Endothelial cell (in vitro differentiated cells): ENCODE results near the gene SYAP1. TPM values are rescaled to one million over a fixed set of nuclear protein-coding genes. Genes with fewer than 3 reads are reported as not detected.

Experiments used
- DNase-seq: peaks from one replicate; pipeline ENCODE4 v3.0.0; 2021; ENCODE audit warnings: low spot score
- H3K27ac Mint-ChIP-seq: one replicate; pipeline ENCODE4 v1.8.0; 2021; ENCODE audit warnings: mixed read lengths, inconsistent platforms; ENCODE audit not compliant: unreplicated experiment
- H3K27me3 Mint-ChIP-seq: one replicate; pipeline ENCODE4 v1.8.0; 2021; ENCODE audit warnings: mild to moderate bottlenecking, moderate library complexity, mixed read lengths, inconsistent platforms; ENCODE audit not compliant: unreplicated experiment
- H3K36me3 Mint-ChIP-seq: one replicate; pipeline ENCODE4 v1.8.0; 2021; ENCODE audit warnings: mild to moderate bottlenecking, low read depth, mixed read lengths, inconsistent platforms; ENCODE audit not compliant: unreplicated experiment
- H3K4me1 Mint-ChIP-seq: one replicate; pipeline ENCODE4 v1.8.0; 2021; ENCODE audit warnings: mild to moderate bottlenecking, mixed read lengths, inconsistent platforms; ENCODE audit not compliant: unreplicated experiment
- H3K4me3 Mint-ChIP-seq: one replicate; pipeline ENCODE4 v1.8.0; 2021; ENCODE audit warnings: mild to moderate bottlenecking, mixed read lengths, inconsistent platforms; ENCODE audit not compliant: unreplicated experiment
- H3K9me3 Mint-ChIP-seq: one replicate; pipeline ENCODE4 v1.8.0; 2021; ENCODE audit warnings: mixed read lengths, inconsistent platforms; ENCODE audit not compliant: unreplicated experiment
- long read RNA-seq: library from polyadenylated mRNA; unstranded; transcript quantifications from one replicate; pipeline ENCODE4 v2.0.0, GENCODE V29; 2020; ENCODE audit not compliant: unreplicated experiment
- total RNA-seq: library from RNA; stranded (reverse); fragmentation: NEBNext Ultra II Directional; extraction: Animal tissue kit (Norgen Biotek cat#: 25700); gene quantifications from one replicate; pipeline ENCODE4 v1.2.1, GENCODE V29; 2021; ENCODE audit not compliant: unreplicated experiment
- TF ChIP-seq, protein P1 (sequence below): fragments of 200-600 bp; sonication (generic); IDR thresholded peaks from one replicate; pipeline ENCODE4 v1.5.0; 2021; ENCODE audit warnings: antibody characterized with exemption; ENCODE audit not compliant: unreplicated experiment

The SYAP1 gene, protein sequence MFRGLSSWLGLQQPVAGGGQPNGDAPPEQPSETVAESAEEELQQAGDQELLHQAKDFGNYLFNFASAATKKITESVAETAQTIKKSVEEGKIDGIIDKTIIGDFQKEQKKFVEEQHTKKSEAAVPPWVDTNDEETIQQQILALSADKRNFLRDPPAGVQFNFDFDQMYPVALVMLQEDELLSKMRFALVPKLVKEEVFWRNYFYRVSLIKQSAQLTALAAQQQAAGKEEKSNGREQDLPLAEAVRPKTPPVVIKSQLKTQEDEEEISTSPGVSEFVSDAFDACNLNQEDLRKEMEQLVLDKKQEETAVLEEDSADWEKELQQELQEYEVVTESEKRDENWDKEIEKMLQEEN
- 18.8 TPM for total RNA-seq
- long read RNA-seq, full-length matches to known transcripts = 25 of 33 reads
- long read RNA-seq, partial matches to known transcripts = 6 of 33 reads
- long read RNA-seq, other reads (novel, unspliced or antisense) = 2 of 33 reads

DNA sequence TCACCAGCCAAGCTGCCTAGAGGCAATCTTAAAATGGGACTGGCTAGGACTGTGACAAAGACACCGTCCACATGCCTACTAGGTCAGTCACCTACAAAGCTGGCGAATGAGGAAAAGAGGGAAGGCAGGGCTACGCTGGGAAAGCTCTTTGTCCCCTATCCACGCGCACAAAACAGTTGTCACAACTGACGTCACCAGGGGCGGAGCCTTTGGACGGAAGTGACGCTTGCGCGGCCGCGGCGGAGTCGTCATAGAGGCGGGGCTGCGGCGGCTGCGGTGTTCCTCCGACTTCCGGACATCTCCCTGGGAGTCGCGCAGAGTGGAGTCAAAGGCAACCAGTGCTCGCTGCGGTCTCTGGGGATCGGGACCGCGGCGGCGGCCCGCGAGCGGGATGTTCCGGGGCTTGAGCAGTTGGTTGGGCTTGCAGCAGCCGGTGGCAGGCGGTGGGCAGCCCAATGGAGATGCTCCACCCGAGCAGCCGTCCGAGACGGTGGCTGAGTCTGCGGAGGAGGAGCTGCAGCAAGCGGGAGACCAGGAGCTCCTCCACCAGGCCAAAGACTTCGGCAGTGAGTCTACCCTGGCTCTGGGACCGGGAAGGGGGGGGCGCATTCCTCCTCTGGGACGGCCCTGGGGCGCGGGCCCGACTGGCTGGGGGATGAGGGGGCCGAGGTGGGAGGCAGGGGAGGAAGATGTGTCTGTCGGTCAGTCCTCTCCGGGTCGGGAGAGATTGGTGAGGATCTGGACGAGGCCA lies at the start of gene SYAP1:
TSS of gene SYAP1 (plus strand) at position 279 of the 751 bp plus-strand sequence. CDS start at position 392, 113 bp downstream.
- Mint-ChIP-seq H3K9me3 (no peaks in the 10 kb centered on the region), H3K27ac (peak within 1 kb of the TSS; percentile 97), H3K4me1 (peaks cover 15% of the 10 kb centered on the region), H3K4me3 (peak within 1 kb of the TSS; percentile 96), H3K27me3 (peaks cover 5% of the 10 kb centered on the region), H3K36me3 (no peaks in the 10 kb centered on the region)
- TF ChIP-seq, protein P1, sequence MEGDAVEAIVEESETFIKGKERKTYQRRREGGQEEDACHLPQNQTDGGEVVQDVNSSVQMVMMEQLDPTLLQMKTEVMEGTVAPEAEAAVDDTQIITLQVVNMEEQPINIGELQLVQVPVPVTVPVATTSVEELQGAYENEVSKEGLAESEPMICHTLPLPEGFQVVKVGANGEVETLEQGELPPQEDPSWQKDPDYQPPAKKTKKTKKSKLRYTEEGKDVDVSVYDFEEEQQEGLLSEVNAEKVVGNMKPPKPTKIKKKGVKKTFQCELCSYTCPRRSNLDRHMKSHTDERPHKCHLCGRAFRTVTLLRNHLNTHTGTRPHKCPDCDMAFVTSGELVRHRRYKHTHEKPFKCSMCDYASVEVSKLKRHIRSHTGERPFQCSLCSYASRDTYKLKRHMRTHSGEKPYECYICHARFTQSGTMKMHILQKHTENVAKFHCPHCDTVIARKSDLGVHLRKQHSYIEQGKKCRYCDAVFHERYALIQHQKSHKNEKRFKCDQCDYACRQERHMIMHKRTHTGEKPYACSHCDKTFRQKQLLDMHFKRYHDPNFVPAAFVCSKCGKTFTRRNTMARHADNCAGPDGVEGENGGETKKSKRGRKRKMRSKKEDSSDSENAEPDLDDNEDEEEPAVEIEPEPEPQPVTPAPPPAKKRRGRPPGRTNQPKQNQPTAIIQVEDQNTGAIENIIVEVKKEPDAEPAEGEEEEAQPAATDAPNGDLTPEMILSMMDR = no peak
- peak; percentile 87 for DNase-seq

DNA sequence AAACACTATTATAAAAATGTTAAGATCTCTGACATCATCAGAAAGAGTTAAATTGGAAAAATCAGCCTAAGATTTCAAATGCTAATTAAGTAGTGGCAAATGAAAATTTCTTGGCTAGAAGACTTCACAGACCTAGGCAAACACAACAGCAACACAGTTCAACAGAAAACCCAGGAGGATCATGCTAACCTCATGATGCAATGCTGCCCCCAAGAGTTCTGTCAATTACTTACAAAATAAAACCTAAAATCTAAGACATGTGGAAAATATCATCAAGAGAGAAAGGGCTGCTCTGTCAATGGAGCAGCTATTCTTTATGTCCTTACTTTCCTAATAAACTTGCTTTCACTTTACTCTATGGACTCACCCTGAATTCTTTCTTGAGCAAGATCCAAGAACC lies 48.4 kb upstream of the SYAP1 start:
- Mint-ChIP-seq H3K27me3 (no peaks in the 10 kb centered on the region), H3K27ac (no peak overlapping the region), H3K36me3 (peaks cover 10% of the 10 kb centered on the region), H3K9me3 (no peaks in the 10 kb centered on the region), H3K4me3 (no peak overlapping the region), H3K4me1 (no peaks in the 10 kb centered on the region)
- TF ChIP-seq, protein P1 = no peak
- peak; percentile 4 for DNase-seq

DNA sequence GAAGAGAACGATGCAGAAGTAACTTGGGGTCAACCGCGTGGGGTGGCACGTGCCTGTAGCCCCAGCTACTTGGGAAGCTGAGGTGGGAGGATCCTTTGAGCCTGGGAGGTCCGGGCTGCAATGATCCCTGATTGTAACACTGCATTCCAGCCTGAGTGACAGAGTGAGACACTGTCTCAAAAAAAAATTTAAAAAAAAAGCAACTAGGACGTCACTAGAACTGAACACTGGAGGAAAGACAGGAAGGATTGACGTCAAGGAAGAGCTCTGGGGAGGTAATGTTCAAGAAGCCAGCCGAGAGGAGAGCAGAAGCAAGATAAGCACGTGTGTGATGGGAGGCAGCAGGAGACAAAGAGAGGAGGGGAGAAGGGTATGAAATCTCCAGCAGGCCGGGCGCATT lies 40.7 kb upstream of the SYAP1 start:
- no peaks in the 10 kb centered on the region for H3K4me1 Mint-ChIP-seq
- H3K27ac Mint-ChIP-seq = no peak overlapping the region
- H3K36me3 Mint-ChIP-seq = peaks cover 10% of the 10 kb centered on the region
- TF ChIP-seq, protein P1 = no peak
- peaks cover 2% of the 10 kb centered on the region for H3K27me3 Mint-ChIP-seq
- H3K4me3 Mint-ChIP-seq = no peak overlapping the region
- no peak for DNase-seq
- no peaks in the 10 kb centered on the region for H3K9me3 Mint-ChIP-seq

DNA sequence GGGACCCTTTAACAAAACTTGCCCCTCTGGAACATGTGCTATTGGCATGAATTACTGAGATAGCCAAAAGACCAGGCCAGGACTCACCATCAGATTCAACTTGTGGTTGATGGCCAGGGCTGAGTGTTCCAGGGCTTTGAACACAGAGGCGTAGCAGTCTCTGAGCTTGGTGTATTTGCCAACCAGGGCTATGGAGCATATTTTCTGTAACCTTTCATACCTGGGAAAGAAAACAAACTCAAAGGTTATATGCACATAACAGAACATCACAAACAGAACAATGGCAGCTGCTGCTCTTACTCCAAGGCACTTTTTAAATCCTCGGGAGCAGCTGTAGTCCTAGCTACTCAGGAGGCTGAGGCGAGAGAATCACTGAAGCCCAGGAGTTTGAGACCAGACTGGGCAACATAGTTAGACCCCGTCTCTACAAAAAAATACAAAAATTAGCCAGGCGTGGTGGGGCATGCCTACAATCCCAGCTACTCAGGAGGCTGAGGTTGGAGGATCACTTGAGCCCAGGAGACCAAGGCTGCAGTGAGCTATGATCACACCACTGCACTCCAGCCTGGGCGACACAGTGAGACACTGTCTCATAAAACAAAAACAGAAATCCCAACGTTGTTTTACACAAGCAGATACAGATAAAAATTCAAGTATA lies 36.3 kb upstream of the SYAP1 start:
- TF ChIP-seq, protein P1 = no peak
- H3K4me3 Mint-ChIP-seq = no peak overlapping the region
- H3K27ac Mint-ChIP-seq = no peak overlapping the region
- DNase-seq = no peak
- no peaks in the 10 kb centered on the region for H3K9me3 Mint-ChIP-seq
- no peaks in the 10 kb centered on the region for H3K4me1 Mint-ChIP-seq
- H3K36me3 Mint-ChIP-seq = peaks cover 7% of the 10 kb centered on the region
- H3K27me3 Mint-ChIP-seq = peaks cover 2% of the 10 kb centered on the region
